ENCODE measurements around the gene SPINK8. TPM values are rescaled to one million over a fixed set of nuclear protein-coding genes. Genes with fewer than 3 reads are reported as not detected.

The SPINK8 gene
- total and polyA plus RNA-seq, 2 of the 4 experiments (the other 2 are of a cell fraction): not detected

GRCh38 chr3:48361928-48362327, 28.5 kb upstream of the SPINK8 start:
- Histone ChIP-seq H2AFZ (replicated peaks; ENCODE audit: low read length, poor library complexity) (no peak overlapping the region), H4K20me1 (ENCODE audit: insufficient read depth, low read length) (no peaks in the 10 kb centered on the region), H4K5ac (ENCODE audit: low read depth, low read length) (no peak overlapping the region), H3K36me3 (ENCODE audit: control insufficient read depth, insufficient read depth, low read length) (no peaks in the 10 kb centered on the region), H4K8ac (ENCODE audit: low read depth in 2 of 2, low read length in 2 of 2) (no peak overlapping the region), H3K4ac (ENCODE audit: low read depth, low read length) (no peak overlapping the region), H4K91ac (ENCODE audit: insufficient read depth, low read depth, low read length) (no peak overlapping the region), H3K27ac (ENCODE audit: insufficient read depth, low read length) (no peak overlapping the region), H3K4me1 (ENCODE audit: control insufficient read depth, insufficient read depth, low read length) (no peaks in the 10 kb centered on the region), H3K9me1 (ENCODE audit: insufficient read depth, low read length) (no peaks in the 10 kb centered on the region), H3K9me3 (ENCODE audit: control insufficient read depth, insufficient read depth, low read length) (peaks cover under 1% of the 10 kb centered on the region), H3K4me2 (ENCODE audit: low read depth, low read length) (no peak overlapping the region), H3K14ac (replicated peaks; ENCODE audit: low read depth, low read length) (no peak overlapping the region), H2BK120ac (ENCODE audit: low read depth, low read length) (no peak overlapping the region), H3K9ac (ENCODE audit: low read depth, low read length) (no peak overlapping the region), H3K23ac (ENCODE audit: low read depth, low read length) (no peak overlapping the region), H2BK5ac (ENCODE audit: low read depth, low read length, poor library complexity, severe bottlenecking) (no peak overlapping the region), H2AK5ac (ENCODE audit: low read depth, low read length) (no peak overlapping the region), H3K18ac (ENCODE audit: low read depth, low read length) (no peak overlapping the region), H3K56ac (ENCODE audit: extremely low read depth, insufficient read depth, low read length) (no peak overlapping the region), H3K79me1 (ENCODE audit: low read depth in 1 of 2, low read length in 2 of 2) (no peaks in the 10 kb centered on the region), H2BK15ac (ENCODE audit: low read depth, low read length) (no peak overlapping the region), H3K4me3 (ENCODE audit: insufficient read depth, low read depth, low read length) (no peak overlapping the region), H2AK9ac (replicated peaks; ENCODE audit: low read depth, low read length, poor library complexity) (no peak overlapping the region), H3K27me3 (ENCODE audit: control insufficient read depth, insufficient read depth, low read length) (peaks cover 12% of the 10 kb centered on the region), H2BK20ac (ENCODE audit: low read depth, low read length) (no peak overlapping the region)
- TF ChIP-seq RCOR1 (IDR thresholded peaks at IDR 0.05; ENCODE audit: insufficient replicate concordance, low read length) (no peak), USF2 (IDR thresholded peaks at IDR 0.05; ENCODE audit: low read depth, low read length) (no peak), CHD1 (IDR thresholded peaks at IDR 0.05; ENCODE audit: low read depth, low read length) (no peak), MAZ (IDR thresholded peaks at IDR 0.05; ENCODE audit: borderline replicate concordance, low read depth, low read length) (no peak)
- in situ Hi-C loops (cut with MboI; ENCODE audit: low sequenced_read_pairs) (no loop called here), dilution Hi-C loops (cut with HindIII; ENCODE audit: low sequenced_read_pairs, unreplicated experiment) (no loop called here), intact Hi-C loops (cut with micrococcal nuclease) (no loop called here)
- DNase-seq (no peak), ATAC-seq (ENCODE audit: low read depth) (no peak)
- BruUV-seq (replicated peaks): no TSS peak
- POLR2A ChIA-PET (ENCODE audit: unreplicated experiment): no interaction called here
- CTCF ChIA-PET: no interaction called here
